IMR-90 (cell line): ENCODE results near the gene ATP9B. TPM values are rescaled to one million over a fixed set of nuclear protein-coding genes. Genes with fewer than 3 reads are reported as not detected.

Experiments
- ATAC-seq: fragments of 200-7000 bp; cut with Tn5 transposase; 2 replicates; pipeline ENCODE4 v1.9.1; 2020; ENCODE audit warnings: low read depth, mild to moderate bottlenecking, moderate library complexity
- BruUV-seq: library from RNA; stranded (reverse); fragments of 400-500 nt; replicated peaks from 2 replicates; lab custom pipeline; 2021; lab: Mats Ljungman, UMichigan
- CTCF ChIA-PET: fragments of 300-600 bp; formaldehyde crosslinking; extraction: SDS; loops from one replicate; lab custom pipeline; 2021; ENCODE audit warnings: antibody characterized with exemption; lab: Yijun Ruan, JAX
- POLR2A ChIA-PET: fragments of 300-600 bp; sonication (Branson Sonifier 250); formaldehyde crosslinking; loops from one replicate; lab custom pipeline; 2022; ENCODE audit warnings: antibody characterized with exemption; ENCODE audit not compliant: unreplicated experiment; lab: Charles Lee
- DNase-seq: peaks from one replicate; pipeline ENCODE4 v3.0.0; 2013
- H2AFZ ChIP-seq: replicated peaks from 2 replicates; pipeline ENCODE3; 2013; ENCODE audit warnings: low read length, mild to moderate bottlenecking; ENCODE audit not compliant: poor library complexity
- H2AK5ac ChIP-seq: 2 replicates; pipeline ENCODE4 v1.6.1; 2013; ENCODE audit warnings: low read depth, low read length, inconsistent platforms
- H2AK9ac ChIP-seq: replicated peaks from 2 replicates; pipeline ENCODE3; 2013; ENCODE audit warnings: mild to moderate bottlenecking, low read depth, low read length, moderate library complexity; ENCODE audit not compliant: poor library complexity
- H2BK120ac ChIP-seq: 2 replicates; pipeline ENCODE4 v1.6.1; 2013; ENCODE audit warnings: low read depth, low read length, inconsistent platforms
- H2BK15ac ChIP-seq: 3 replicates; pipeline ENCODE4 v1.6.1; 2013; ENCODE audit warnings: low read depth, low read length, inconsistent platforms
- H2BK20ac ChIP-seq: 2 replicates; pipeline ENCODE4 v1.6.1; 2013; ENCODE audit warnings: low read depth, mild to moderate bottlenecking, inconsistent platforms, low read length, moderate library complexity
- H2BK5ac ChIP-seq: 2 replicates; pipeline ENCODE4 v1.6.1; 2013; ENCODE audit warnings: mild to moderate bottlenecking, low read depth, low read length, inconsistent platforms; ENCODE audit not compliant: poor library complexity, severe bottlenecking
- H3K14ac ChIP-seq: replicated peaks from 2 replicates; pipeline ENCODE4 v1.6.1; 2013; ENCODE audit warnings: low read depth, low read length, inconsistent platforms
- H3K18ac ChIP-seq: 2 replicates; pipeline ENCODE4 v1.6.1; 2013; ENCODE audit warnings: low read depth, low read length, control low read depth
- H3K23ac ChIP-seq: 2 replicates; pipeline ENCODE4 v1.6.1; 2013; ENCODE audit warnings: low read depth, low read length, inconsistent platforms
- H3K27ac ChIP-seq: 2 replicates; pipeline ENCODE4 v1.5.1; 2013; ENCODE audit warnings: mild to moderate bottlenecking, control low read depth, low read length; ENCODE audit not compliant: insufficient read depth
- H3K27me3 ChIP-seq: 2 replicates; pipeline ENCODE4 v1.6.1; 2013; ENCODE audit warnings: low read length; ENCODE audit not compliant: control insufficient read depth, insufficient read depth
- H3K36me3 ChIP-seq: 2 replicates; pipeline ENCODE4 v1.6.1; 2013; ENCODE audit warnings: low read length, mixed read lengths; ENCODE audit not compliant: control insufficient read depth, insufficient read depth
- H3K4ac ChIP-seq: 2 replicates; pipeline ENCODE4 v1.6.1; 2013; ENCODE audit warnings: low read depth, low read length, inconsistent platforms
- H3K4me1 ChIP-seq: 2 replicates; pipeline ENCODE4 v1.6.1; 2013; ENCODE audit warnings: low read length, mixed read lengths; ENCODE audit not compliant: control insufficient read depth, insufficient read depth
- H3K4me2 ChIP-seq: 2 replicates; pipeline ENCODE4 v1.6.1; 2013; ENCODE audit warnings: low read depth, mild to moderate bottlenecking, control low read depth, low read length, moderate library complexity
- H3K4me3 ChIP-seq: 2 replicates; pipeline ENCODE4 v1.5.1; 2013; ENCODE audit warnings: low read depth, mild to moderate bottlenecking, control low read depth, low read length, moderate library complexity; ENCODE audit not compliant: insufficient read depth
- H3K56ac ChIP-seq: 2 replicates; pipeline ENCODE4 v1.6.1; 2013; ENCODE audit warnings: low read length, inconsistent platforms; ENCODE audit not compliant: insufficient read depth; ENCODE audit errors: extremely low read depth
- H3K79me1 ChIP-seq, 2 experiments: 2 replicates each; pipeline ENCODE4 v1.6.1; 2013; ENCODE audit warnings: low read length in 2 of 2, inconsistent platforms in 1 of 2, low read depth in 1 of 2
- H3K9ac ChIP-seq: 2 replicates; pipeline ENCODE4 v1.6.1; 2013; ENCODE audit warnings: low read depth, low read length, control low read depth
- H3K9me1 ChIP-seq: 2 replicates; pipeline ENCODE4 v1.6.1; 2013; ENCODE audit warnings: low read length, inconsistent platforms; ENCODE audit not compliant: insufficient read depth
- H3K9me3 ChIP-seq: 2 replicates; pipeline ENCODE4 v1.6.1; 2013; ENCODE audit warnings: low read length; ENCODE audit not compliant: control insufficient read depth, insufficient read depth
- H4K20me1 ChIP-seq: 2 replicates; pipeline ENCODE4 v1.6.1; 2013; ENCODE audit warnings: low read length, inconsistent platforms; ENCODE audit not compliant: insufficient read depth
- H4K5ac ChIP-seq: 2 replicates; pipeline ENCODE4 v1.6.1; 2013; ENCODE audit warnings: mild to moderate bottlenecking, low read depth, low read length, control low read depth
- H4K8ac ChIP-seq, 2 experiments: 2 replicates each; pipeline ENCODE4 v1.6.1; 2013; ENCODE audit warnings: low read depth in 2 of 2, low read length in 2 of 2, control low read depth in 1 of 2, inconsistent platforms in 1 of 2
- H4K91ac ChIP-seq: 2 replicates; pipeline ENCODE4 v1.6.1; 2013; ENCODE audit warnings: low read depth, low read length, inconsistent platforms; ENCODE audit not compliant: insufficient read depth
- CHD1 ChIP-seq: IDR thresholded peaks from 2 replicates; pipeline ENCODE4 v1.6.1; 2012; ENCODE audit warnings: low read depth, low read length, improper control_type of control experiment
- MAFK ChIP-seq: IDR thresholded peaks from 2 replicates; pipeline ENCODE4 v1.6.1; 2012; ENCODE audit warnings: low read depth, low read length, improper control_type of control experiment
- RFX5 ChIP-seq: IDR thresholded peaks from 2 replicates; pipeline ENCODE4 v1.8.0; 2012; ENCODE audit warnings: low read depth, mild to moderate bottlenecking, low read length, moderate library complexity
- WGBS, 2 experiments: methylation state at CpG; one replicate each; pipeline versions ENCODE4 v1.1.5 to v1.1.7; 2013; ENCODE audit warnings: missing lambda C conversion rate in 2 of 2; ENCODE audit not compliant: insufficient read length in 1 of 2; ENCODE audit errors: extremely low coverage in 2 of 2; 5-methylcytosine and 5-hydroxymethylcytosine counted together
- dilution Hi-C: fragments of 300-500 bp; cut with HindIII; formaldehyde crosslinking; loops from one replicate; pipeline ENCODE4 v1.14.3; 2018; ENCODE audit warnings: low sequenced_read_pairs; ENCODE audit not compliant: unreplicated experiment
- in situ Hi-C: fragments of 300-500 bp; cut with MboI; formaldehyde crosslinking; loops from 3 replicates; pipeline ENCODE4 v1.14.3; 2019; ENCODE audit warnings: low sequenced_read_pairs, inconsistent platforms, mixed read lengths
- intact Hi-C: fragments of 100-400 bp; cut with micrococcal nuclease; formaldehyde crosslinking; loops from 2 replicates; pipeline ENCODE4 v1.10.0; 2022
- polyA plus RNA-seq, 3 experiments: library from polyadenylated mRNA; depleted of rRNA; stranded (reverse); fragments of >200 nt; gene quantifications; 2 replicates each; pipeline ENCODE4 v1.2.3, GENCODE V29; 2012; ENCODE audit warnings: low replicate concordance in 1 of 3
- total RNA-seq: library from RNA; depleted of rRNA; stranded (reverse); fragments of >200 nt; gene quantifications from 2 replicates; pipeline ENCODE4 v1.2.3, GENCODE V29; 2012
- TF ChIP-seq, protein P1 (sequence below): fragments of 150-350 bp; IDR thresholded peaks from 2 replicates; pipeline ENCODE4 v1.6.1; 2016; ENCODE audit warnings: low read depth, mild to moderate bottlenecking, low read length, moderate library complexity, borderline replicate concordance

The ATP9B gene
- total and polyA plus RNA-seq, 2 of the 4 experiments (the other 2 are of a cell fraction) = 11.0 to 11.5 TPM

DNA sequence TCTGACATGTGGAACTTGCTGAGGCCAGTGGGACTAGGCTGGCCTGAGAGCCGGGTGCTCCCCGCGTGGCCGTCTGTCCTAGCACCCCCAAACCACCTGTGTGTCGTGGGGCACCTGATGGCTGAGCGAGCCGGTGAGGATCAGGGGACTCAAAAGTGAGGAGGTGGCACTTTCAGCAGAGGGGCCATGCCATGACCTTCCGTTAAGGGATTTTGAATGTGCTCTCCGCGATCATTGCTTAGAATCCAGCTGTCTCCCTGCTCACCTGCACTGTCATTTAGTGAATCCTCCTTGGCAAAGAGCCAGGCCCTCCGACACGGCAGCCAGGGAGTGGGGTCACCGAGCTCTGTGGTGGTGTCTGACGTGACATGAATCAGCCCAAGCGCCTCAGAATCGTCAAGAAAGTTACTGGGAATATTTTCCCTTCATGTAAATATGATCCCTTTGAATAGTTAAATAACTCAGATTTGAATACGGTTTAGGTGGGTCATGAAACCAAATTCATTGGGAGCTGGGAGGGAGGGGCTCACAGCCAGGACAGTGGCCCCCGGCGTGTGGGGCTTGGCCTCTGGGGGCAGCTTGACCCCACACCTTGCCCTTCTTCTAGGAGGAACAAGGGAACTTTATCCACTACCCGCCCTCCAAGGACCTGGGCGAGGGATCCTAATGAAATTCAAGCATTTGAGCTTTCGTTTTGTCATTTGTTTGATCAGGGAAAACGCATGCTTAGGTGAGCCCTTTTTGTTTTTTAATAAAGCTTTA lies 336.0 kb downstream of the ATP9B start:
- Histone ChIP-seq H2BK5ac (no peak overlapping the region), H3K4me1 (no peaks in the 10 kb centered on the region), H2AK9ac (no peak overlapping the region), H2BK120ac (no peak overlapping the region), H4K5ac (no peak overlapping the region), H2BK20ac (no peak overlapping the region), H3K36me3 (no peaks in the 10 kb centered on the region), H3K9me1 (no peaks in the 10 kb centered on the region), H4K20me1 (no peaks in the 10 kb centered on the region), H3K27ac (no peak overlapping the region), H3K14ac (no peak overlapping the region), H3K23ac (no peak overlapping the region), H3K79me1 (no peaks in the 10 kb centered on the region), H3K27me3 (no peaks in the 10 kb centered on the region), H3K4ac (no peak overlapping the region), H2AFZ (no peak overlapping the region), H3K9ac (no peak overlapping the region), H2BK15ac (no peak overlapping the region), H3K4me2 (no peak overlapping the region), H4K8ac (no peak overlapping the region), H3K9me3 (no peaks in the 10 kb centered on the region), H2AK5ac (no peak overlapping the region), H3K56ac (no peak overlapping the region), H4K91ac (no peak overlapping the region), H3K4me3 (no peak overlapping the region), H3K18ac (no peak overlapping the region)
- no TSS peak for BruUV-seq
- intact Hi-C loops = no loop called here
- CTCF ChIA-PET = no interaction called here
- TF ChIP-seq RFX5 = no peak
- no peak for TF ChIP-seq MAFK
- TF ChIP-seq, protein P1, sequence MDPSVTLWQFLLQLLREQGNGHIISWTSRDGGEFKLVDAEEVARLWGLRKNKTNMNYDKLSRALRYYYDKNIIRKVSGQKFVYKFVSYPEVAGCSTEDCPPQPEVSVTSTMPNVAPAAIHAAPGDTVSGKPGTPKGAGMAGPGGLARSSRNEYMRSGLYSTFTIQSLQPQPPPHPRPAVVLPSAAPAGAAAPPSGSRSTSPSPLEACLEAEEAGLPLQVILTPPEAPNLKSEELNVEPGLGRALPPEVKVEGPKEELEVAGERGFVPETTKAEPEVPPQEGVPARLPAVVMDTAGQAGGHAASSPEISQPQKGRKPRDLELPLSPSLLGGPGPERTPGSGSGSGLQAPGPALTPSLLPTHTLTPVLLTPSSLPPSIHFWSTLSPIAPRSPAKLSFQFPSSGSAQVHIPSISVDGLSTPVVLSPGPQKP = no peak
- TF ChIP-seq CHD1 = no peak
- no peak for DNase-seq
- no peak for ATAC-seq
- in situ Hi-C loops = no loop called here
- 94% methylated on average over 6 of the region's 23 CpGs; no CpG with 5 or more reads in 1 of the 2 experiments for WGBS, 2 experiments
- POLR2A ChIA-PET = no interaction called here
- dilution Hi-C loops = no loop called here
